Left ventricle myocardium inferior (tissue), 1 donor: ENCODE results near the gene THAP11. TPM values are rescaled to one million over a fixed set of nuclear protein-coding genes. Genes with fewer than 3 reads are reported as not detected.
"Not testable (repeated sequence)": the region's sequence is repeated elsewhere in the genome, so short reads cannot be mapped to it uniquely, and the experiment has no call there.

ENCODE experiments used
- DNase-seq: peaks from one replicate; pipeline ENCODE4 v3.0.0-alpha.2; 2020
- H3K27ac ChIP-seq: fragments of 200-600 bp; replicated peaks from 2 replicates; pipeline ENCODE4 v1.8.0; 2021
- H3K27me3 ChIP-seq: fragments of 200-600 bp; 2 replicates; pipeline ENCODE4 v1.8.0; 2021; ENCODE audit warnings: low read depth
- H3K36me3 ChIP-seq: fragments of 200-600 bp; 2 replicates; pipeline ENCODE4 v1.8.0; 2021
- H3K4me1 ChIP-seq: fragments of 200-600 bp; 2 replicates; pipeline ENCODE4 v1.8.0; 2021
- H3K4me3 ChIP-seq: fragments of 200-600 bp; 2 replicates; pipeline ENCODE4 v1.8.0; 2021; ENCODE audit warnings: mild to moderate bottlenecking, moderate library complexity
- H3K9me3 ChIP-seq: fragments of 200-600 bp; replicated peaks from 2 replicates; pipeline ENCODE4 v1.8.0; 2021
- intact Hi-C: fragments of 100-400 bp; cut with micrococcal nuclease; formaldehyde crosslinking; loops from one replicate; pipeline ENCODE4 v1.11.0; 2022
- total RNA-seq: library from RNA; stranded (reverse); fragmentation: NEBNext Ultra II Directional; extraction: Animal tissue kit (Norgen Biotek cat#: 25700); gene quantifications from one replicate; pipeline ENCODE4 v1.2.1, GENCODE V29; 2021
- TF ChIP-seq, protein P1 (sequence below): fragments of 200-600 bp; IDR thresholded peaks from 2 replicates; pipeline ENCODE4 v1.8.0; 2021; ENCODE audit warnings: antibody characterized with exemption, mild to moderate bottlenecking, borderline replicate concordance
- donor health status: DM: no; HTN: yes; CAD: no; lungs with severe emphysema.

THAP11 gene
- total RNA-seq, 1 donor from 2014 or later, result 31.4 TPM

DNA sequence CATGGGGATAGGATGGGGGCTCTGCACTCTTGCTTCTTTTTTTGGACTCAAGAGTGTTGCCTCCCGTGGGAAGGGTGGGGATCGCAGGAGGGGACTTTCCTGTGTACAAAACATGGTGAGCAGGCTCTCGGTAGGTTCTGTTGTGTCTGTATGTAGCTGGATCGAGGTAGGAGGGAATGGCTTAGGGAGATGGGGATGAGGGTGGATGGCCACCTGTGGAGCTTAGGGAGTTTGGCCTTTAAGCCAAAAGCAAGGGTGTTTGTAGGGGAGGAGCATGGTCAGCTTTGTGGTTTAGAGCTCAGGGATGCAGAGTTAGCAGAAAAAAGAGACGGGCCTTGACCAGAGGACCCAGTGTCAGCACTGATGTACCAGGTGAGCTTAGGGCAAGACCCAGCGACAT lies 19.8 kb downstream of the THAP11 start:
- Histone ChIP-seq H3K36me3 (peaks cover 30% of the 10 kb centered on the region), H3K27me3 (no peaks in the 10 kb centered on the region), H3K27ac (peak overlapping the region; percentile 93), H3K9me3 (no peaks in the 10 kb centered on the region), H3K4me1 (peaks cover 85% of the 10 kb centered on the region), H3K4me3 (no peak overlapping the region)
- TF ChIP-seq, protein P1, sequence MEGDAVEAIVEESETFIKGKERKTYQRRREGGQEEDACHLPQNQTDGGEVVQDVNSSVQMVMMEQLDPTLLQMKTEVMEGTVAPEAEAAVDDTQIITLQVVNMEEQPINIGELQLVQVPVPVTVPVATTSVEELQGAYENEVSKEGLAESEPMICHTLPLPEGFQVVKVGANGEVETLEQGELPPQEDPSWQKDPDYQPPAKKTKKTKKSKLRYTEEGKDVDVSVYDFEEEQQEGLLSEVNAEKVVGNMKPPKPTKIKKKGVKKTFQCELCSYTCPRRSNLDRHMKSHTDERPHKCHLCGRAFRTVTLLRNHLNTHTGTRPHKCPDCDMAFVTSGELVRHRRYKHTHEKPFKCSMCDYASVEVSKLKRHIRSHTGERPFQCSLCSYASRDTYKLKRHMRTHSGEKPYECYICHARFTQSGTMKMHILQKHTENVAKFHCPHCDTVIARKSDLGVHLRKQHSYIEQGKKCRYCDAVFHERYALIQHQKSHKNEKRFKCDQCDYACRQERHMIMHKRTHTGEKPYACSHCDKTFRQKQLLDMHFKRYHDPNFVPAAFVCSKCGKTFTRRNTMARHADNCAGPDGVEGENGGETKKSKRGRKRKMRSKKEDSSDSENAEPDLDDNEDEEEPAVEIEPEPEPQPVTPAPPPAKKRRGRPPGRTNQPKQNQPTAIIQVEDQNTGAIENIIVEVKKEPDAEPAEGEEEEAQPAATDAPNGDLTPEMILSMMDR, result no peak
- intact Hi-C loops, result no loop called here
- no peak for DNase-seq

DNA sequence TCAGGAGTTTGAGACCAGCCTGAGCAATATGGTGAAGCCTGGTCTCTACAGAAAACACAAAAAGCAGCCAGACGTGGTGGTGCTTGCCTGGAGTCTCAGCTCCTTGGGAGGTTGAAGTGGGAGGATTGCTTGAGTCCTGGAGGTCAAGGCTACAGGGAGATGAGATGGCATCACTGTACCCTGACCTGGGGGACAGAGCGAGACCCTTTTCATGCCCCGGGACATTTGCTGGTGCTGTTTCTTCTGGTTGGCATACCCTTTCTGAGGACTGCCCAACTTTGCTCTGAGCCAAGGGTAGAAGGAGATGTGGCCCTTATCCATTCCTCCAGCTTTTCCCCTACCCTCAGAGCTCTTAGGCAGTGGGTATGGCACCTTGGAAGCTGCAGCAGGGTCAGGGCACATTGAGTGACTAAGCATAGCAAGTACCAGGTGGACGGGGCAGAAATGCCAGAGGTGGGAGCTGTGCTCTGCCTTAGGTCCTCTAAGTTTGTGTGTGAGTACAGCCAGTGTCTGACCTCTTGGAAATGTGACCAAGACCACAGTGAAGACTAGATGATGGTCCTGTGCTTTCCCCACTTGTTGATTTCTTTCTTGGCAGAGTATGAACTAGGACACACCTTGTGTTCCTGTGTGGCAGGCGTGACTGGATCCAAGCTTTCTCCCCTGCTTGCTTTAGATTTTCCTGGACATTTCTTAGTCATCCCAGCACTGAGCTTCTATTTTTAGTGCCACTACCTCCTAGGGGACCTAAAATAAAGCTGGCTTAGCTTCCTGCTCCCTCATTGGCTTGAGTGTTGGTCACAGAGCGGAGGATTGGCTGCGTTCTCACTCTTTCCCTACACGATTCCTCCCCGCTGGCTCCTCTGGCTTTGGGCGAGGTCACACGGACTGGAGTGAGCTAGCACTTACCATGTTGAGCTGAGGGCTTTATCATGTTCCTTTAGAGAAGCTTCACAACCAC lies 20.8 kb downstream of the THAP11 start:
- TF ChIP-seq, protein P1, result no peak
- Histone ChIP-seq H3K9me3 (no peaks in the 10 kb centered on the region), H3K4me1 (peaks cover 75% of the 10 kb centered on the region), H3K36me3 (peaks cover 40% of the 10 kb centered on the region), H3K27ac (peak overlapping the region; percentile 93), H3K27me3 (no peaks in the 10 kb centered on the region), H3K4me3 (peak overlapping the region; percentile 39)
- peak; percentile 77 for DNase-seq
- intact Hi-C loops, result no loop called here

DNA sequence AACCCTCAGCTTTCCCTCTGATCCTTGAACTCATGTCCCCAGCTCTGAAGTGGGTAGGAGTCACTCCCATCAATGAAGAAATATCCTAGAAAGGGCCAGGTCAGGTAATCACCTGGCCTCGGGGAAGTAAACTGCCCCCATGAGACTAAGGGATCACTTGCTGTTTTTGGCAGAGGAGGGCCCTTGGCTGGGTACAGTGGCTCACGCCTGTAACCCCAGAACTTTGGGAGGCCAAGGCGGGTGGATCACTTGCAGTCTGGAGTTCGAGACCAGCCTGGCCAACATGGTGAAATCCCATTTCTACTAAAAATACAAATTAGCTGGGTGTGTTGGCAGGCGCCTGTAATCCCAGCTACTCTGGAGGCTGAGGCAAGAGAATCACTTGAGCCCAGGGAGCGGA lies 21.9 kb downstream of the THAP11 start:
- intact Hi-C loops, DNase-seq, H3K9me3 ChIP-seq, H3K27me3 ChIP-seq: not testable (repeated sequence)
- peaks cover 51% of the 10 kb centered on the region for H3K36me3 ChIP-seq
- peaks cover 63% of the 10 kb centered on the region for H3K4me1 ChIP-seq
- peak overlapping the region; percentile 93 for H3K27ac ChIP-seq
- peak overlapping the region; percentile 39 for H3K4me3 ChIP-seq

DNA sequence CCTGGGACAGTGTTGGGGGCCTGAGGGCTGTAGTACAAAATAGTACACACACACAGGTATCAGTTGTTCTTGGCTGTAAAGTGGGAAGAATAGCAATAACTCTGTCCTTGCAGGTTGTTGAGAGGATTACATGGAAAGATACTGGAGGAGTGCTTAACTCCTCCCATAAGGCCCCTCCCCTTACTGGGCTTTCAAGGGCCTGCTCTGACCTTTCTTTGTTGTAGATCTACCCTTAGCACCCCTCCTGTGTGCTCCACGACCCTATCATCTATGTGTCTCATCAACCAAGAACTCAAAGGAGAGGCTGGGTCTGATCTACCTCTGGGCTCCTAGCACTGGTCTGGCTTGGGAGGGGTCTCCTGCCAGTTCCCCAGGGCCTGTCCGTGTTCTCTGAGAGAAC lies 22.5 kb downstream of the THAP11 start:
- Histone ChIP-seq H3K4me3 (no peak overlapping the region), H3K27ac (peak overlapping the region; percentile 93), H3K4me1 (peaks cover 58% of the 10 kb centered on the region), H3K36me3 (peaks cover 55% of the 10 kb centered on the region), H3K27me3 (no peaks in the 10 kb centered on the region), H3K9me3 (no peaks in the 10 kb centered on the region)
- DNase-seq, result no peak
- TF ChIP-seq, protein P1, result no peak
- intact Hi-C loops, result no loop called here

DNA sequence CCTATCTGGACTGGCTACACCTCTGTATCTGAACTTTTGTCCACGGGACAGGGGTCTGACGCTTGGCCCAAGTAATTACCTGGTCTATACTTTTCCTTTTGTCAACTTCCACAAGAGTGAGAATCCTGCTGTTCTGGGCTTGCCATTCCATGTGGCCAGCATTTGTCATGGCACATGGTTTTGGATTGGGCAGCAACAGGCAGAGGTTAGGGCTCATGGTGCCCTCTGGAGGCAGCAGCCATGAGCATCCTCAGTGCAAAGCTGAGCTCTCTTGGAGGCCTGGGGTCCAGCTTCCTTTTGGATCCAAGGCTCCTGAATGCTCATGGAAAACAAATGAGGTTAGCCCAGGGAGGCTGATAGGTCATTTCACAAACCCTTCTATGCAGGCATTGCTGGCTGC lies 23.2 kb downstream of the THAP11 start:
- no peak overlapping the region for H3K4me3 ChIP-seq
- TF ChIP-seq, protein P1, result peak; percentile 42
- no peak for DNase-seq
- no peaks in the 10 kb centered on the region for H3K9me3 ChIP-seq
- peaks cover 51% of the 10 kb centered on the region for H3K4me1 ChIP-seq
- intact Hi-C loops, result no loop called here
- peaks cover 58% of the 10 kb centered on the region for H3K36me3 ChIP-seq
- H3K27ac ChIP-seq, result peak overlapping the region; percentile 93
- no peaks in the 10 kb centered on the region for H3K27me3 ChIP-seq

DNA sequence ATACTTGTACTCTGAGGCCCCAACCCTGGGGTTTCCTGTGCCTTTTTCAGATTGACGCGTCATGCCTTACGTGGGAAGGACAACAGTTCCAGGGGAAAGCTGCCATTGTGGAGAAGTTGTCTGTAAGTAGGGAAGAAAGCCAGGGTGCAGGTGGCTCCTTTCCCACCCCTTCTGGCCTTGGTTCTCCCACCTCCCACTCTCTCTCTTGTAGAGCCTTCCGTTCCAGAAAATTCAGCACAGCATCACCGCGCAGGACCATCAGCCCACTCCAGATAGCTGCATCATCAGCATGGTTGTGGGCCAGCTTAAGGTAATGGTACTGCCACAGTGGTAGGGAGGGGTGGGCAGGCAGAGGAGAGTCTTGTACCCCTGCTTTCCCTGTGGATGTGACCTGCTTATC lies 26.2 kb downstream of the THAP11 start:
- Histone ChIP-seq H3K4me3 (no peak overlapping the region), H3K27ac (no peak overlapping the region), H3K4me1 (peaks cover 30% of the 10 kb centered on the region), H3K9me3 (no peaks in the 10 kb centered on the region), H3K27me3 (no peaks in the 10 kb centered on the region), H3K36me3 (peaks cover 70% of the 10 kb centered on the region)
- no peak for DNase-seq
- intact Hi-C loops, result no loop called here
- TF ChIP-seq, protein P1, result no peak
